ENCODE results near the gene GAB2.

DNA sequence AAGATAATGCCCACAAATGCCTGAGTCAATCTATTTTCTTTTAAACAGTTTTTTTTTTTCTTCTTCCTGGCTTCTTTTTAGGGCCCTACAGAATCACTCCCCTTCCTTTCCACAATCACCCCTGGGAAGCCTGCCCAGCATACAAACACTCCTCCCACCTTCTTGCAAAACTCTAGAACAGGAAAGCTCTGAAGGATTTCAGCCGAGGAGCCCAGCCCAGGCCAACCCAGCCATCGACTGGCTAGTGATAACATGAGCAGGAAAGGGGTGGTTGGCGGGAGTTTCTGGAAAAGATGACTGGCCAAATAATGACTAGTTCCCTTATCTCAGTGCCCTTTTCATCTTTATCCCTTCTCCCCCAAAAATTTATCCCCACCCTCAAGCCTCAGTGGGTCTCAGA is 160.7 kb downstream of the GAB2 start:
- TF ChIP-seq, protein P1, sequence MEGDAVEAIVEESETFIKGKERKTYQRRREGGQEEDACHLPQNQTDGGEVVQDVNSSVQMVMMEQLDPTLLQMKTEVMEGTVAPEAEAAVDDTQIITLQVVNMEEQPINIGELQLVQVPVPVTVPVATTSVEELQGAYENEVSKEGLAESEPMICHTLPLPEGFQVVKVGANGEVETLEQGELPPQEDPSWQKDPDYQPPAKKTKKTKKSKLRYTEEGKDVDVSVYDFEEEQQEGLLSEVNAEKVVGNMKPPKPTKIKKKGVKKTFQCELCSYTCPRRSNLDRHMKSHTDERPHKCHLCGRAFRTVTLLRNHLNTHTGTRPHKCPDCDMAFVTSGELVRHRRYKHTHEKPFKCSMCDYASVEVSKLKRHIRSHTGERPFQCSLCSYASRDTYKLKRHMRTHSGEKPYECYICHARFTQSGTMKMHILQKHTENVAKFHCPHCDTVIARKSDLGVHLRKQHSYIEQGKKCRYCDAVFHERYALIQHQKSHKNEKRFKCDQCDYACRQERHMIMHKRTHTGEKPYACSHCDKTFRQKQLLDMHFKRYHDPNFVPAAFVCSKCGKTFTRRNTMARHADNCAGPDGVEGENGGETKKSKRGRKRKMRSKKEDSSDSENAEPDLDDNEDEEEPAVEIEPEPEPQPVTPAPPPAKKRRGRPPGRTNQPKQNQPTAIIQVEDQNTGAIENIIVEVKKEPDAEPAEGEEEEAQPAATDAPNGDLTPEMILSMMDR (conservative IDR thresholded peaks at IDR 0.05) = no peak
- TF ChIP-seq ZFX (IDR thresholded peaks at IDR 0.05) = no peak
